GM19455 (cell line): ENCODE data around the gene ARHGEF5.
"Not testable (repeated sequence)": the region's sequence is repeated elsewhere in the genome, so short reads cannot be mapped to it uniquely, and the experiment has no call there.

ENCODE experiments used
- ATAC-seq: cut with Tn5 transposase; IDR thresholded peaks from one replicate; pipeline ENCODE4 v1.9.1; 2021; ENCODE audit not compliant: unreplicated experiment

The ARHGEF5 gene

DNA sequence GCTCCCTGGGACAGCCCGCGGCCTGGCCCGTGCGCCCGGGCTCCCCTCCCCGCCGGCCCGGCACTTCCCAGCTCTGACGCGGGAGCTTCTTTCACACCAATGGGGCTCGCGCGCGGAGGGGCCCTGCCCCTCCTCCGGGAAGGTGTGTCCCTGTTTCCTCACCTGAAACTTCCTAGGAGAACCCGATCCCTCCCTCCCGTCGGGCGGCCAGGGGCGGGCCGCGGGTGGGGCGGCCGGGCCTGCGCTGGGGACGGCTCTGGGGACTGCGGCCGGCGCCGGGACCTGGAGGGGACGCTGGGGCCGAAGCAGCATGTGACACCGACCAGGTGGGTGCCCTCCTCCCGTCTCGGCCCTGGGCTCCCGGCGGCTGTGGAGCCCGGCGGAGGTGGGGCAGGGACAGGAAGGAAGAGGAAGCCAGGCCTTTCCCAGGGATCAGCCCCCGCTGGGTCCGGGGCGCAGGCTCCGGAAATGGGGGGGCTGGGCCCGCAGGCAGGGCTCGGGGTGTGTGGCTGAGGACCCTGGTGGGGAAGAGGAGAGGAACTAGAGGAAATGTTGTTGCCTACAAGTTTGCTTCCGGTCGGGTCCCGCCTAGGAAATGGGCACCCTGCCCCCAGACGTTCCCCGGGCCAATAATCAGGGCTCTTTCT lies at the start of gene ARHGEF5:
TSS of gene ARHGEF5 (plus strand) at position 227 of the 647 bp plus-strand sequence. CDS start 7,268 bp downstream, outside the sequence.
- ATAC-seq, result peak; percentile 87

DNA sequence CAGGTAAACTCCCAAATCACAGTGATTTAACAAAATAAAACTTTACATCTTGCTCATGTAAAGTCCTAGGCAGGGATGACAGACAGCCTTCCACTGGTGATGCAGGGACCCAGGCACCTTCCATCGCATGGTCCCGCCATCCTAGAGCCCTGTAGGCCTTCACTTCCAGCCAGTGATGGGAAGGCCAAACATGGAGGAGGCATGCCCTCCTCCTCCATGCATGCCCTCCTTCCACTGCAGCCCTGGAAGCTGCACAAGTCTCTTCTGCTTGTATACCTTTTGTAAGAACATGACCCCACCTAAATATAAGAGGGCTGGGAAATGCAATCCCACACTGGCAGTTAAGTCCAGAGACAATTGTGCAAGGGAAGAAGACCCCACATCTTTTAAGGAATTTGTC lies 45.5 kb upstream of the ARHGEF5 start:
- not testable (repeated sequence) for ATAC-seq

DNA sequence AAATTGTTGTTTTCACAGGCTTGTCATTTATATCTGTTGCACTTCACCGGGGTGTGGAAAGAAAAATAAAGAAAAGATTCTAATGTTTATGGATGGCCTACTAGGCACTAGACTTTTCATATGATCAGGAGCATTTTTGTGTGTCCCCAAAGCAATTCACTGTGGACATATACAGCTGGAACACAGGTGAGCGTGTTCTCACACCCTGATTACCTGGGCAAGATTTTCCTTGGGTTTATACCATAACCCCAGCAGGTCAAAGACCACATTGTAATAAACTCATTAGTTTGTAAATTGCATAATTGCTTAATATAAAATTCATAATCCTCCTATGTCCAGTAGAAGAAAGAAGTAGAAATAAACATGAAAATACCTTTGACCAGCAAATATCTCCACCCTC lies 44.0 kb upstream of the ARHGEF5 start:
- not testable (repeated sequence) for ATAC-seq

DNA sequence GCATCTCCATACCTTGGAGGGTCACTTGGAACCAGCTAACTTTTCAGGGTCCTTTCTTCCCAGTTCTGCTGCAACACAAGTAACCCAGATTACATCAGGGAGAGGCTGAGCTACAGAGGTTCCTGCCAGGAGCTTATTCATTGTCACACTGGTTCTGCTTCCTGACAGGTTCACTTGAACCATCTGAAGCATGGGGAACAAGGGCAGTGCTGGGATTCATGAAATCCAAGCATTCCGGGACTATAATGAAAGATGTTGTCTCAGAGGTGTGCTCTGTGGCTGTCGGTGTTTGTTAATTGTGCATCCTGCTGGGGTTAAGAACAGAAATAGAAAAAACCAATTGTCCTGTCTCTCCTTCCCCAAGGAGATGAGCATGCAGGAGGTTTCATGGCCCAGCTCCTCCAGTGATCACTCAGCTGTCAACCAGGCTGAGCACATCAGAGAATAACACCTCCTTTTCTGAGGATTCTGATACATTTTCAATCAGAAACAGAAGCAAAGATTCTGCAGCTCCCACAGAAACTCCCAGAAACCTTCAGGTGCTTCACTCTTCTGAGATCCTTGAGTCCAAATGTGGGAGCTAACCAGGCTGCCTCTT lies 43.2 kb upstream of the ARHGEF5 start, which contains the start of gene OR2A1:
TSS of gene OR2A1 (plus strand) at position 548 of the 598 bp plus-strand sequence. CDS start 5,706 bp downstream, outside the sequence.
- not testable (repeated sequence) for ATAC-seq

DNA sequence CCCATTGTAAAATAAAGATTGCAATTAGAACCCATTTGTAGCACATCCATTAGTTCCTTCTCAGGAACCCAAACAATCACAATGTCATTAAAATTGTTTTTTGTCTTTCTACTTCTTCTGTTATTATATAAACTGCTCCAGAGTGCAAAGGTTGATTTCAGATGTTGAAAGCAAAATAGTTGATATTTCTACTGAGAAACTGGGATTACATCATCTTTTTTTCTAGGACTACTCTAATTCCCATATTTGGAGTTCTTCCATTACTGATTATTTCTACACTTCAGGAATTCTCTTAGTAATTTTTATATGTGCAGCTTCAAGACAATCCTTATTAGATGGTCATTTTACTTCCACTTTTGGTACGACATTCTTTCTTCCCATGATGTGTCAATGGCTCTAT lies 37.7 kb upstream of the ARHGEF5 start:
- ATAC-seq, result not testable (repeated sequence)

DNA sequence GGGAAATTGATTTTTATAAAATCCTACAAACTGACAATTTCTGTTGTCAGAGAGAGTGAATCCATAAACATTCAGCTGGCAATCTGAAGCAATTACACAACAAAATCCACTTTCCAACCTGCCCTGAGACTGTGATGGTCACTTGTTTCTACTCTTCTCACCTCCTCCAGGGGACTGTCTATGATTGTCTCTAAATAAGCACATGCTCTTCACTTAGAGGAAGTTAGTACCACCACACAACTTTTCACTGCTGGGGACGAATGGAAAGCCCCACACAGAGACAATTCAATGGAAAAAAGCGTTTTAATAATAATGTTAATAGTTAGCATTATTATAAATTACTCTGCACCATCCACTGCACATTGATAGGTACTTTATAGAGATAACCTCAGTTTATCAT lies 35.7 kb upstream of the ARHGEF5 start:
- not testable (repeated sequence) for ATAC-seq

DNA sequence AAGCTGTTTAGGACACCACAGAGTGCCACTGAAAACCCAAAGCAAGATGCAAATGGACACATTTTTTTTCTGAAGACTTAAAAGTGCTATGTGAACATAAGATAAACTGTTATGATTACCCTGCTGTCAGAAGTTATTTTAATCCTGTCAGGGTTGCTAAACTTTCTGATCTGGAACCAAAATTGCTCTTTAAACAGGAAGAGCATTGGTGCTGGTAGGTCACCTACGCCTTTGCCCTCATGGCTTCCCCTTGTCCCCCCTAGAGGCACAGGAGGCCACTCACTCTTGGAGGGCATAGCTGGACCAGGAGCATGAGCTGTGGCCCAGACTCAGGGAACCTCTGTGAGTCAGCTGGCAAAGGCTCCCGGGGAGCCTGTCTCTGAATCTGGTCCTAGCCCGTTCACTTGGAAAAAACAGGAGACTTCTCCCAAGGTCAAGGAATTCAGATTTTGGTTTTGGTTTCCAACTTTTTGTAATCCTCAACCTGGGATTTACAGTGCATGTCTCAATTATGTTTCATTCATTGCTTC lies 33.5 kb upstream of the ARHGEF5 start:
- ATAC-seq, result not testable (repeated sequence)

DNA sequence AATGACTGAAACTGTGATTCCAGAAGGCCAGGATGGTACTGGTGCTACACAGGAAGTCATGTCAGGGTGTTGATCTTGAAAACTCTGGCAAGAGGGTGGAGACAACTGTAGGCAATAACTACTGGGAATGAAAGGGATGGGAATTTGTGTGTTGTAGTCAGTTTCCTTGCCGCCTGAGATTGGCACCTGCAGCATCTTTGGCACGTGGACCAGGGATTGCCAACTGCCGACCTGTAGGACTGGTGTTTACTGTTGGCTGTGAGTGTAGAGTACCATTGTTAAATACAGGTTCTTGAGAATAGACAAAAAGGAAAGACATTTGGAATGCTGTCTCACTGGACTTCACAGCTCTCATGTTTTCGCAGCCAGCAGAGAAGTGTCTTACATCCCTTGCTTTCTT lies 31.8 kb upstream of the ARHGEF5 start:
- ATAC-seq, result not testable (repeated sequence)

DNA sequence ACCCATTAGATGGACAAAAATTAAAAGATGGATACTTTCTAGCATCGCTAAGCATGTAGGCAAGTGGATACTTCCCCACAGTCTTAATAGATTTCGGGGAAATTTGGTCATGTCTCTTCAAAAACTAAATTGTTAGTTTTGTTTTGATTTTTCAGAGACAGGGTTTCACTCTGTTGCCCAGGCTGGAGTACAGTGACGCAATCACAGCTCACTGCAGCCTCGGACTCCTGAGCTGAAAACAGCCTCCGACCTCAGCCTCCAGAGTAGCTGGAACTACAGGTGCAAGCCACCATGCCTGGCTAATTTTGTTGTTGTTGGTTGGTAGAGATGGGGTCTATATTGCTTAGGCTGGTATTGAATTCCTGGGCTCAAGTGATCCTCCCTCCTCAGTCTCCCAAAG lies 29.3 kb upstream of the ARHGEF5 start:
- not testable (repeated sequence) for ATAC-seq

DNA sequence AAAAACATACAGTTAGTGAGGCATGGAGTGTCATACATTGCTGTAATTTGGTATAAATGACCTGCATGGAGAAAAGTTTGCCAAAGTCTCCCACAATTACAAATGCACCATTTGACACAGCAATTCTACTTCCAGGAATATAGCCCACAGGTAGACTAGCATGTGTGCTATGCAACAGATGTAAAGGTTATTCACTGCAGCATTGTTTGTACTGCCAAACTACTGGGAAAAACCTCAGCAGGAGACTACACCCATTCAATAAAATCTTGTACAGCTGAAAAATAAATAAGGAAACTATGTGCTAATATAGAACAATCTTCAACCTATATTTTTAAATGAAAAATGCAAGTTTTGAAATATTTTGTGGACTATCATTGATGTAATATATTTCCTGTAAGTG lies 25.2 kb upstream of the ARHGEF5 start:
- not testable (repeated sequence) for ATAC-seq

DNA sequence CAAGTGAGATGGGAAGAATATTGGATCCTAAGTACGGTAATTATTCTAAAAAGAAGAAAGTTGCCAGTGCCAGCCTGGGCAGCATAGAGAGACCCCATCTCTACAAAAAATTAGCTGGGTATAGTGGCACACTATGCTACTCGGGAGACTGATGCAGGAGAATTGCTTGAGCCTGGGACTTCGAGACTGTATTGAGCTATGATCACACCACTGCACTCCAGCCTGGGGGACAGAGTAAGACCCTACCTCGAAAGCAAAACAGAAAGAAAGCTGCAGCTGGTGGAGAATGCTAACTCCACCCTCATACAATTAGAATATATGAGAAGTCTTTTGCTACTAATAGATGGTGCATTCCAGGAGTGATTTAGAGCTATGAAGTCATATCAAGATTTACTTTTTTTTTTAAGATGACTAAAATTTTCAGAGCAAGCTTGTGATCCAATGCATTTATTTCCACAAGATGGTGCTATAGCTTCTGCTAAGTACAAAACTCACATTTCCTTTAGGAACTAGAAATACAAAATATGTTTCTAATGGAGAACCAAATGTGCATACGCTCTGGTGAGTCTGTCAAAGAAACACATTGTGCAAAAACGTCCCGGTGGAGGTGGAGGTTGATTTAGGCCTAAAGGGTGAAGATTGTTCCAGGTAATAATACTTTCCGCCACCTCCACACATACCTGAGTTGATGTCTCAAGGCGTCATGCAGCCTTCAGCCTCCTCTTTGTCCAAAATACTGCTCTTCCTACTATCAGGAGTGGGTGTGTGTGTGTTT lies 23.8 kb upstream of the ARHGEF5 start:
- not testable (repeated sequence) for ATAC-seq

DNA sequence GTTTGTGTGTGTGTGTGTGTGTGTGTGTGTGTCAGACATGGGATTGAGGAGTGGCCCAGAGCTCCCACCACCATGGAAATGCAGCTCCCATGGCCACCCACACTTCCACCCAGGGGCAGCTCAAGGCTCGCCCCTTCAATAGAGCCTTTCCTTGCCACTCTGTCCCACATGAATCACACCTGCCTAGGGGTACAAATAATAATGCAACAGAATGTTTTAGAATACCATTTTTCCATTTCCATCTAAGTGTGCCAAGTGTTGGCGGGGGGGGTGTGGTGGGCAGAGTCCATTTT lies 23.3 kb upstream of the ARHGEF5 start:
- ATAC-seq, result not testable (repeated sequence)

DNA sequence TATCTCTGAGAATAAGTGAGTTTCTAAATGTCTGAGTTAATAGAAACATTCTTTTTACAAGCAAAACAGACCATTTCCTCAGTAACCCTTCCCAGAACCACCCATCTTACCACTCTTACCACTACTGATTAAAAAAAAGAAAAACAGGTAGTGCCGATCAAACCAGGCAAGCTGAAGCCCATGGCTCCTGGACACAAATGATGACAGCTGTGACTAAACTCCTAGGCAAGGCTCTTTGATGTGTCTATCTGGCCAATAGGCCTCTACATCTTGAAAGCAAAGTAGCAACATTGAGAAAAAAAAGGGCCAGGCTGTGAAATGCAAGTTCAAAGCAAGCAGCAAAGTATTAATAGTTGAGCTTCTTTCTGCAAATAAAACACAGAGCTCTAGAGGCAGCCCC lies 6.6 kb upstream of the ARHGEF5 start:
- peak; percentile 29 for ATAC-seq

DNA sequence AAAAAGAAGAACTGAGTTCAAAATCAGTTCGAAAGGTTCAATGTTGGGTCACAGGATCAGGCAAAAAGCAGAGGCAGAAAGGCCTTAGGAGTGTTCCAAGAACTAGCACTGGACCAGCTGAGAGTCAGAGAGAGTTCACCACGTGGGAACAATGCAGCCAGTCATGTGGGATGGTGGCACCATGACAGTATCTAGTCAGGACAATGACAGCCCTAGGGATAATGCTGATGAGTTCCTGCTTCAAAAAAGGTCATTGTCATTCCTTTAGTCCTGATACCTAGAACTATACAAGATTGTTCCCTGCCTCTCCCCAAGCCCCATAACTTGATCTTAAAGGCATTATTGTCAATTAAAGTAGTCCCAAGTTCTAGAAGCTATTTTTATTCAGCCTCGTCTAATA lies 3.5 kb upstream of the ARHGEF5 start:
- ATAC-seq, result not testable (repeated sequence)

DNA sequence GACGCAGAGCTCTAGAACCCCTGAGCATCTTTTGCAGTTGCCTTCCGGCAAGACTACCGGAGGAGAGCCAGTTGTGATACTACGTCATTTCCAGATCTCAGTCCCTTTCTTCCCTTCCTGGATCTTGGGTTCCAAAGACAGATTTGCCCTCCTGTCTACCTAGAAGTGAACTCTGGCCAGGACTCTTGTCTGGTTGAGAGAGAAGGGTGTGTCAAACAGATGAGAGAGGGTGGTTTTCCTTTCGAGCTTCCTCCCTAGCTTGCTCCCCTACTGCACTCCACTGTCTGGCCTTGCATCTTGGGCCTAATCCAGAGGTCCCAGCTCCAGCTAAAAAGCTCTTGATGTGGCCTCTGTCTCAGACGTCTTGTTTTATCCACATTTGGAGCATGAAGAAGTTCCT lies 983 bp downstream of the ARHGEF5 start:
- not testable (repeated sequence) for ATAC-seq

DNA sequence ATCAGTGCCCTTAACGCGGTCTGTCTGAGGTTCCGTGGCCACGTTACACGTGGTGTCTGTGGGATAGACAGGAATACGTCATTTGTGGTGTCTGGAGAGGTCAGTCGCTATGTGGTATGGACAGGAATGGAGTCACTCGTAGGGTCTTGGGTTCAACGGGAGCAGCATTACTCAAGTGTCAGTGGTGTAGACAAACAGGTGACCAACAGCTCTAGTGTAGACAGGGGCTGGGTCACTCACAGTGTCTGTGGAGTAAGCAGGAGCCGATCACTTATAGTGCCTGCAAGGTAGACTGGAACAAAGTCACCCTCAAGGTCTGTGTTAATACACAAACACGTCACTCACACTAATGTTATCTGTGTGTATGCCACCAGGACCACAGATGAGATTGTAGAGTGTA lies 1.7 kb downstream of the ARHGEF5 start:
- not testable (repeated sequence) for ATAC-seq

DNA sequence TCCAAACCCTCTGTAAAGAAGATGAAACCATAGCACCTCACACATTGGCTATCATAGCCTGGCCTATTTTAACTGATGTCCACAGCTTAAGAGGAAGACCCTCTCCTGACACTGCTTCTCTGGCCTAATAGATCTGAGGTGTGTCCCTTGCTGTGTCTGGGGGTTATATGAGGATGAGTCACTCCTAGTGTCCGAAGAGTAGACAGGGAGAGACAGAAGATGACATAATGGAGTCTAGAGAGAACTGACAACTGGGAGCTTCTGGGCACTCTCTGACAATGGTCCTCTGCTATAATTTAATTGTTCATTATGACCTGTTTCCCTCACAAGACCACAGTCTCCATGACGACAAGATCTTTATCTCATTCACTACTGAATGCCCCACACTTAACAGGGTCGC lies 6.9 kb downstream of the ARHGEF5 start:
- ATAC-seq, result not testable (repeated sequence)

DNA sequence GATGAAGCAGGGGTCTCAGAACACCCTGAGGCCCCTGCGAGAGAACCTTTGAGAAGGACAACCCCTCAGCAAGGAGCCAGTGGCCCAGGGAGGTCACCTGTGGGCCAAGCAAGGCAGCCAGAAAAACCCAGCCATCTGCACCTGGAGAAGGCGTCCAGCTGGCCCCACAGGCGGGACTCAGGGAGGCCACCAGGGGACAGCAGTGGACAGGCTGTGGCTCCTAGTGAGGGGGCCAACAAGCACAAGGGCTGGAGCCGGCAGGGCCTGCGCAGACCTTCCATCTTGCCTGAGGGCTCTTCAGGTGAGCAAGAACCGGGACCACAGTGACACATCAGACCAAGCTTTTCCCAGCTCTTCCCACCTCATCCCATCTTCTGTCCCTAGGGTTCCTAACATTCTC lies 10.3 kb downstream of the ARHGEF5 start:
- ATAC-seq, result not testable (repeated sequence)

DNA sequence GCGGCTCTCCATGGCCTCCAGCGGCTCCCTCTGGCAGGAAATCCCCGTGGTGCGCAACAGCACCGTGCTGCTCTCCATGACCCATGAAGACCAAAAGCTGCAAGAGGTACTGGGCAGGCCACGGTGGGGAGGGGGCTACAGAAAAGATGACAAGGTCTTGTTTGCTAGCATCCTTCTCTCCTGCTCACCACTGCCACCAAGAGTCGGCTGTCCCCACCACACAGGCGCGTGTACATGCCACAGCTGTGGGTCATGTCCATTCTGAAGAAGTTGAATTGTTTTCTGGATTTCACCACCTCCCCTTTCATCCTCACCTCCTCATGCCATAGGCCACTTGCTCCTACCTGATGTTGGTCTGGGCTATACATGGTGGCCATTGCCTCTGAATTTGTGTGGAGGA lies 12.0 kb downstream of the ARHGEF5 start:
- ATAC-seq, result not testable (repeated sequence)

DNA sequence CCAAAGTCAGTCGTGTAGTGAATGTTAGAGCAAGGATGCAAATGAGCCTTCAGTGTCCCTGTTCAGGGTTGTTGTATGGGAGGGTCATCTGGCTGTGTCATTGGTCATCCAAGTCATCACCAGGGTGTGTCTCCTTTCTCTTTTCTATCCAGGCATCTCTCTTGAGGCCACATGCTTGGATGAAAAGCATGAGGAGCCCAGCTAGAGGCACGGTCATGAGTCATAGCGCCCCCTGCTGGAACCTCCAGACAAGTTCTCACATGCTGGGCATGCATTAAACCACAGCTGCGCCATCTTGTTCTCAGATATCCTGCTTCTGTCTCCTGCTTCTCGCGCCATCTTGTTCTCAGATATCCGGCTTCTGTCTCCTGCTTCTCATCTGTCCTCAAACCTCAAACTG lies 14.0 kb downstream of the ARHGEF5 start:
- not testable (repeated sequence) for ATAC-seq

DNA sequence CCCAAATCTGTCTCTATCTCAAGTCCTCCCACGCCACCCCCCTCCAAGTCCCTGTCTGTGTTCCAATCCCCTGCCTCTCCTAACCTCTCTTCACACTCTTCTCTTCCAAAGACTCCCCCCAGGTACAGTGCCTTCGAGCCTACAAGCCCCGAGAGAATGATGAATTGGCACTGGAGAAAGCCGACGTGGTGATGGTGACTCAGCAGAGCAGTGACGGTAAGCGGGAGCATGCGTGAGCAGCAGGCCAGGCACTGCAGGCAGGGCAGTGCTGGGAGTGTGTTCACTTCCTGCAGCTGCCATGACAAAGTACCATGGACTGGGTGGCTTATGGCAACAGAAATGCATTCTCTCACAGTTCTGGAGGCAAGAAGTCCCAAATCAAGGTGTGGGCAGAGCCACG lies 23.4 kb downstream of the ARHGEF5 start:
- no peak for ATAC-seq
